ENCODE results near the gene CAMK4. TPM values are rescaled to one million over a fixed set of nuclear protein-coding genes. Genes with fewer than 3 reads are reported as not detected.

CAMK4 gene
- total and polyA plus RNA-seq, 2 of the 8 experiments (the other 6 are each of a cell fraction or from before 2014, with no cell fraction given), result 1.8 to 8.3 TPM

DNA sequence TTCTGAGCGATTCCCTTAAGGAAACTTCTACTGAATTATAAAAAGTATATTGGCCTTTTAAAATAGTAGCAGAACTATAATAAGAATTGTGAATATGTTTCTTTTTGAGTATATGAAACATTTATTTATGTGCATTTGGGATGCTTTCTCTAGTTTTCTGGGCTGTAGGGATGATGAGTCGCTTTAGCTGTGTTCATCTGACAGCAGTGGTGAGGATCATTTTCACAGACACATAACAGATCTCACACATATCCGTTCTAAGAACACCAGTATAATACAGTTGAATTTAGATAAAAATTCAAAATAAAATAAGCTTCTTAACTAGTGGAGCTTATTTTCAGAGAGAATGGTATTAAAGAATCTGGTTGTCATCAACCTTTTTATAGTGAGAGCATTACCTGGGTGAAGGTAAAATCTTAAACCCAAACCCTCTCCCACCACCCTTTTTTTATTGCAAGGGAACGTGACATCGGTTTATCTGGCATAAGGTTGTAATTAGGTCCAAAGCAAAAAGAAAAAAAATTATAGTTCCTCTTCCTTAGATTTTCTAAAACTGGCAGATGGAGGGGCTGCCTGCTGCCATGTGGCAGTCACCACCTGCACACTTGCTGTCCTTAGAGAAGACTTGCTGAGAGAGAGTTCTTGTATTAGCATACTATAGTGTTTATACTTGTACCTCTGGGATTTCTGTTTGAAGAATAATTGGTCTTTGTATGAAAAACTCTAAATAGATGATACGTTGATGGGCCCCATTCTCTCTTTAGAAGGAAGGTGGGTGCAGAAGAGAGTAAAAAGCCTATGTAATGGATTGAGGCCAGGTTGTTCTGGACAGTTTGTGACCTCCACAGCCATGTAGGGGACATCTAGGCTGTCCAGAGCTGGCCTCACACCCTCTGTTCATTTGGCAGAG, 86.8 kb downstream of the CAMK4 start (continued):
- TF ChIP-seq KDM4A (IDR thresholded peaks at IDR 0.05; ENCODE audit: low read depth, low read length, severe bottlenecking) (no peak), RAD21 (IDR thresholded peaks at IDR 0.05 in 1 of 2, conservative IDR thresholded peaks at IDR 0.05 in 1 of 2; ENCODE audit: low read depth in 2 of 2, low read length in 2 of 2) (no peak), KDM5A (IDR thresholded peaks at IDR 0.05; ENCODE audit: low read length) (no peak), SAP30 (IDR thresholded peaks at IDR 0.05; ENCODE audit: insufficient read depth, insufficient replicate concordance, low read length) (no peak)
- TF ChIP-seq, protein P1, sequence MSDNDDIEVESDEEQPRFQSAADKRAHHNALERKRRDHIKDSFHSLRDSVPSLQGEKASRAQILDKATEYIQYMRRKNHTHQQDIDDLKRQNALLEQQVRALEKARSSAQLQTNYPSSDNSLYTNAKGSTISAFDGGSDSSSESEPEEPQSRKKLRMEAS (IDR thresholded peaks at IDR 0.05), result no peak

Data from H1 (cell line).